ENCODE measurements around the gene RHEBL1.

RHEBL1 gene

GRCh38 chr12:49092816-49093406 is 23.1 kb upstream of the RHEBL1 start:
- Mint-ChIP-seq H3K27ac (no peak overlapping the region), H3K27me3 (peaks cover 77% of the 10 kb centered on the region), H3K9me3 (no peaks in the 10 kb centered on the region), H3K4me3 (no peak overlapping the region), H3K4me1 (peaks cover 62% of the 10 kb centered on the region)
- no peak for ATAC-seq
- no peak for DNase-seq

GRCh38 chr12:49092086-49092815 is 22.5 kb upstream of the RHEBL1 start:
- Mint-ChIP-seq H3K4me1 (peaks cover 68% of the 10 kb centered on the region), H3K4me3 (peak overlapping the region; percentile 75 to 81), H3K27me3 (peaks cover 77% of the 10 kb centered on the region), H3K27ac (no peak overlapping the region), H3K9me3 (no peaks in the 10 kb centered on the region)
- peak; percentile 53 to 66 for DNase-seq
- ATAC-seq, result peak; percentile 55

GRCh38 chr12:49091836-49092085 is 22.0 kb upstream of the RHEBL1 start:
- DNase-seq (no peak), ATAC-seq (no peak)
- H3K4me1 Mint-ChIP-seq, result peaks cover 68% of the 10 kb centered on the region
- H3K27ac Mint-ChIP-seq, result peak overlapping the region in 1 of 2 donors; percentile 72
- H3K4me3 Mint-ChIP-seq, result peak overlapping the region; percentile 36 to 81
- no peaks in the 10 kb centered on the region for H3K9me3 Mint-ChIP-seq
- H3K27me3 Mint-ChIP-seq, result peaks cover 82% of the 10 kb centered on the region

- ATAC-seq, result no peak
- Mint-ChIP-seq H3K4me1 (peaks cover 68% of the 10 kb centered on the region), H3K4me3 (peak overlapping the region; percentile 61 to 81), H3K27me3 (peaks cover 87% of the 10 kb centered on the region), H3K9me3 (no peaks in the 10 kb centered on the region), H3K27ac (peak overlapping the region in 1 of 2 donors; percentile 72)
- no peak for DNase-seq
Observed at GRCh38 chr12:49091056-49091835, 21.5 kb upstream of the RHEBL1 start.

- H3K4me3 Mint-ChIP-seq, result peak overlapping the region; percentile 81 to 82
- no peaks in the 10 kb centered on the region for H3K9me3 Mint-ChIP-seq
- H3K27ac Mint-ChIP-seq, result peak overlapping the region in 1 of 2 donors; percentile 10
- H3K4me1 Mint-ChIP-seq, result peaks cover 68% of the 10 kb centered on the region
- H3K27me3 Mint-ChIP-seq, result peaks cover 80% of the 10 kb centered on the region
- ATAC-seq (peak; percentile 48), DNase-seq (peak; percentile 49 to 56)
Observed at GRCh38 chr12:49089821-49090773, 20.3 kb upstream of the RHEBL1 start.

GRCh38 chr12:49088932-49089330 is 19.2 kb upstream of the RHEBL1 start:
- no peak for ATAC-seq
- H3K4me3 Mint-ChIP-seq, result peak overlapping the region; percentile 37 to 71
- H3K27me3 Mint-ChIP-seq, result peaks cover 68% of the 10 kb centered on the region
- peaks cover 62% of the 10 kb centered on the region for H3K4me1 Mint-ChIP-seq
- H3K9me3 Mint-ChIP-seq, result no peaks in the 10 kb centered on the region
- DNase-seq, result no peak
- H3K27ac Mint-ChIP-seq, result no peak overlapping the region

GRCh38 chr12:49088150-49088931 is 18.6 kb upstream of the RHEBL1 start:
- ATAC-seq (peak; percentile 87), DNase-seq (peak; percentile 70 to 76)
- Mint-ChIP-seq H3K27ac (no peak overlapping the region), H3K9me3 (no peaks in the 10 kb centered on the region), H3K27me3 (peaks cover 62% of the 10 kb centered on the region), H3K4me3 (peak overlapping the region; percentile 37 to 71), H3K4me1 (peaks cover 56% of the 10 kb centered on the region)

- Mint-ChIP-seq H3K4me1 (peaks cover 37% of the 10 kb centered on the region), H3K27ac (no peak overlapping the region), H3K27me3 (peaks cover 40% of the 10 kb centered on the region), H3K9me3 (no peaks in the 10 kb centered on the region), H3K4me3 (no peak overlapping the region)
- ATAC-seq (no peak), DNase-seq (no peak)
Observed at GRCh38 chr12:49086116-49086515, 16.3 kb upstream of the RHEBL1 start.

- peaks cover 20% of the 10 kb centered on the region for H3K4me1 Mint-ChIP-seq
- ATAC-seq, result no peak
Observed at GRCh38 chr12:49084438-49084837, 14.7 kb upstream of the RHEBL1 start.

GRCh38 chr12:49079793-49080192 is 10.0 kb upstream of the RHEBL1 start:
- H3K4me1 Mint-ChIP-seq, result no peaks in the 10 kb centered on the region
- H3K27me3 Mint-ChIP-seq, result no peaks in the 10 kb centered on the region
- H3K4me3 Mint-ChIP-seq, result no peak overlapping the region
- no peaks in the 10 kb centered on the region for H3K9me3 Mint-ChIP-seq
- ATAC-seq (no peak), DNase-seq (no peak)
- H3K27ac Mint-ChIP-seq, result no peak overlapping the region

More at GRCh38 chr12:49084438-49084837, 14.7 kb upstream of the RHEBL1 start:
- peaks cover 23% of the 10 kb centered on the region for H3K27me3 Mint-ChIP-seq
- H3K27ac Mint-ChIP-seq, result no peak overlapping the region
- no peaks in the 10 kb centered on the region for H3K9me3 Mint-ChIP-seq
- no peak overlapping the region for H3K4me3 Mint-ChIP-seq
- DNase-seq, result no peak

GRCh38 chr12:49070971-49071370 is 1.2 kb upstream of the RHEBL1 start:
- Mint-ChIP-seq H3K27me3 (no peaks in the 10 kb centered on the region), H3K4me1 (peaks cover 27% of the 10 kb centered on the region), H3K27ac (no peak overlapping the region), H3K4me3 (no peak overlapping the region), H3K9me3 (no peaks in the 10 kb centered on the region)
- DNase-seq, result no peak
- no peak for ATAC-seq

GRCh38 chr12:49068879-49069506 is 786 bp downstream of the RHEBL1 start:
- Mint-ChIP-seq H3K27ac (peak overlapping the region; percentile 76 to 98), H3K4me3 (peak overlapping the region; percentile 91 to 97), H3K4me1 (peaks cover 30% of the 10 kb centered on the region), H3K9me3 (no peaks in the 10 kb centered on the region), H3K27me3 (no peaks in the 10 kb centered on the region)
- ATAC-seq (no peak), DNase-seq (no peak)

- H3K4me1 Mint-ChIP-seq, result peaks cover 39% of the 10 kb centered on the region
- ATAC-seq (no peak), DNase-seq (no peak)
Observed at GRCh38 chr12:49066120-49066519, 3.7 kb downstream of the RHEBL1 start.

GRCh38 chr12:49064767-49065152 is 5.0 kb downstream of the RHEBL1 start:
- no peaks in the 10 kb centered on the region for H3K9me3 Mint-ChIP-seq
- H3K27ac Mint-ChIP-seq, result no peak overlapping the region
- no peak for DNase-seq
- H3K4me3 Mint-ChIP-seq, result no peak overlapping the region
- ATAC-seq, result no peak
- H3K27me3 Mint-ChIP-seq, result no peaks in the 10 kb centered on the region
- peaks cover 34% of the 10 kb centered on the region for H3K4me1 Mint-ChIP-seq

More at GRCh38 chr12:49066120-49066519, 3.7 kb downstream of the RHEBL1 start:
- Mint-ChIP-seq H3K27ac (no peak overlapping the region), H3K27me3 (no peaks in the 10 kb centered on the region), H3K4me3 (no peak overlapping the region), H3K9me3 (no peaks in the 10 kb centered on the region)
